Measurements from ENCODE around the gene PRKN.

- TF ChIP-seq CTCF (IDR thresholded peaks at IDR 0.05; ENCODE audit: poor library complexity) = no peak
- TF ChIP-seq EZH2 (IDR thresholded peaks at IDR 0.05; ENCODE audit: borderline replicate concordance) = no peak
- no peak for TF ChIP-seq EZH2phosphoT487 (IDR thresholded peaks at IDR 0.05; ENCODE audit: low read depth, severe bottlenecking, unreplicated experiment)
These were observed 202.4 kb downstream of the PRKN start for GRCh38 chr6:162525181-162525580.
